ENCODE results near the gene ENOX1.

Gene ENOX1

GRCh38 chr13:43401361-43401760, 385.4 kb downstream of the ENOX1 start:
- in situ Hi-C loops (cut with MboI; ENCODE audit: low sequenced_read_pairs): no loop called here

- in situ Hi-C loops (cut with MboI; ENCODE audit: low sequenced_read_pairs): no loop called here
Measured at GRCh38 chr13:43397111-43397510, 389.7 kb downstream of the ENOX1 start.

- in situ Hi-C loops (cut with MboI; ENCODE audit: low sequenced_read_pairs): no loop called here
Measured at GRCh38 chr13:43391036-43391435, 395.7 kb downstream of the ENOX1 start.

- in situ Hi-C loops (cut with MboI; ENCODE audit: low sequenced_read_pairs): no loop called here
Measured at GRCh38 chr13:43390619-43391018, 396.2 kb downstream of the ENOX1 start.

- in situ Hi-C loops (cut with MboI; ENCODE audit: low sequenced_read_pairs): no loop called here
Measured at GRCh38 chr13:43389983-43390382, 396.8 kb downstream of the ENOX1 start.

GRCh38 chr13:43389573-43389972, 397.2 kb downstream of the ENOX1 start:
- in situ Hi-C loops (cut with MboI; ENCODE audit: low sequenced_read_pairs): no loop called here

- in situ Hi-C loops (cut with MboI; ENCODE audit: low sequenced_read_pairs): no loop called here
Measured at GRCh38 chr13:43388282-43389034, 398.3 kb downstream of the ENOX1 start.

GRCh38 chr13:43387880-43388279, 398.9 kb downstream of the ENOX1 start:
- in situ Hi-C loops (cut with MboI; ENCODE audit: low sequenced_read_pairs): no loop called here

- in situ Hi-C loops (cut with MboI; ENCODE audit: low sequenced_read_pairs): no loop called here
Measured at GRCh38 chr13:43383498-43384165, 403.1 kb downstream of the ENOX1 start.

GRCh38 chr13:43379738-43380137, 407.0 kb downstream of the ENOX1 start:
- in situ Hi-C loops (cut with MboI; ENCODE audit: low sequenced_read_pairs): no loop called here

- in situ Hi-C loops (cut with MboI; ENCODE audit: low sequenced_read_pairs): no loop called here
Measured at GRCh38 chr13:43377973-43378372, 408.8 kb downstream of the ENOX1 start.

GRCh38 chr13:43377149-43377548, 409.6 kb downstream of the ENOX1 start:
- in situ Hi-C loops (cut with MboI; ENCODE audit: low sequenced_read_pairs): no loop called here

GRCh38 chr13:43376596-43376995, 410.2 kb downstream of the ENOX1 start:
- in situ Hi-C loops (cut with MboI; ENCODE audit: low sequenced_read_pairs): no loop called here

- in situ Hi-C loops (cut with MboI; ENCODE audit: low sequenced_read_pairs): no loop called here
Measured at GRCh38 chr13:43375797-43376465, 410.8 kb downstream of the ENOX1 start.

GRCh38 chr13:43374621-43375020, 412.2 kb downstream of the ENOX1 start:
- in situ Hi-C loops (cut with MboI; ENCODE audit: low sequenced_read_pairs): no loop called here

- in situ Hi-C loops (cut with MboI; ENCODE audit: low sequenced_read_pairs): no loop called here
Measured at GRCh38 chr13:43373400-43373799, 413.4 kb downstream of the ENOX1 start.

- in situ Hi-C loops (cut with MboI; ENCODE audit: low sequenced_read_pairs): no loop called here
Measured at GRCh38 chr13:43370842-43371241, 415.9 kb downstream of the ENOX1 start.

- in situ Hi-C loops (cut with MboI; ENCODE audit: low sequenced_read_pairs): no loop called here
Measured at GRCh38 chr13:43369319-43369718, 417.5 kb downstream of the ENOX1 start.

GRCh38 chr13:43368003-43368402, 418.8 kb downstream of the ENOX1 start:
- in situ Hi-C loops (cut with MboI; ENCODE audit: low sequenced_read_pairs): no loop called here

GRCh38 chr13:43365039-43365344, 421.8 kb downstream of the ENOX1 start:
- in situ Hi-C loops (cut with MboI; ENCODE audit: low sequenced_read_pairs): no loop called here

- in situ Hi-C loops (cut with MboI; ENCODE audit: low sequenced_read_pairs): no loop called here
Measured at GRCh38 chr13:43364210-43365038, 422.3 kb downstream of the ENOX1 start.
